IMR-90 (cell line): Measurements from ENCODE around the gene RAB1B.

Source experiments
- BHLHE40 ChIP-seq: fragments of 150-350 bp; IDR thresholded peaks from 2 replicates; pipeline ENCODE4 v1.6.1; 2016; ENCODE audit warnings: mild to moderate bottlenecking, low read depth, low read length
- MAFK ChIP-seq: IDR thresholded peaks from 2 replicates; pipeline ENCODE4 v1.6.1; 2012; ENCODE audit warnings: low read depth, low read length, improper control_type of control experiment
- MAZ ChIP-seq: IDR thresholded peaks from 2 replicates; pipeline ENCODE4 v1.6.1; 2012; ENCODE audit warnings: low read depth, mild to moderate bottlenecking, low read length, improper control_type of control experiment, moderate library complexity, borderline replicate concordance
- POLR2A ChIP-seq: IDR thresholded peaks from 2 replicates; pipeline ENCODE4 v1.6.1; 2012; ENCODE audit warnings: mild to moderate bottlenecking, low read depth, low read length
- RCOR1 ChIP-seq: IDR thresholded peaks from 2 replicates; pipeline ENCODE4 v1.6.1; 2012; ENCODE audit warnings: mild to moderate bottlenecking, low read length, improper control_type of control experiment; ENCODE audit not compliant: insufficient replicate concordance
- RFX5 ChIP-seq: IDR thresholded peaks from 2 replicates; pipeline ENCODE4 v1.8.0; 2012; ENCODE audit warnings: low read depth, mild to moderate bottlenecking, low read length, moderate library complexity
- SMC3 ChIP-seq: fragments of 150-350 bp; IDR thresholded peaks from 2 replicates; pipeline ENCODE4 v1.6.1; 2016; ENCODE audit warnings: low read depth, mild to moderate bottlenecking, antibody characterized with exemption, low read length, moderate library complexity
- TF ChIP-seq, protein P1 (sequence below): conservative IDR thresholded peaks from 2 replicates; pipeline ENCODE4 v1.5.1; 2012; ENCODE audit warnings: mild to moderate bottlenecking, low read depth, low read length, improper control_type of control experiment
- TF ChIP-seq, protein P2 (sequence below): fragments of 150-350 bp; IDR thresholded peaks from 2 replicates; pipeline ENCODE4 v1.6.1; 2017; ENCODE audit warnings: mild to moderate bottlenecking, antibody characterized with exemption, low read length, low read depth

DNA sequence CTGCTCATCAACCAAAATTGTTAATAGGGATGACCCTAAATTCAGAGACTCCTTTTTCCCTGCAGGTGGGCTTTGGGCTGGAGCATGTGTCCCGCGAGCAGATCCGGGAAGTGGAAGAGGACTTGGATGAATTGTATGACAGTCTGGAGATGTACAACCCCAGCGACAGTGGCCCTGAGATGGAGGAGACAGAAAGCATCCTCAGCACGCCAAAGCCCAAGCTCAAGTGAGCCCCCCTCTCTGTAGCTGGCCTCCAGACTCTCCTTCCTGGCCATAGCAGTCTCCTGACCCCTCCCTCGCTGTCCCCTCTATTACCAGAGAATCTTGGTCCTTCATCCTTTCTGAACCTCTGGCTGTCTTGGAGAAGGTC is 47.9 kb upstream of the RAB1B start:
- TF ChIP-seq, protein P1, sequence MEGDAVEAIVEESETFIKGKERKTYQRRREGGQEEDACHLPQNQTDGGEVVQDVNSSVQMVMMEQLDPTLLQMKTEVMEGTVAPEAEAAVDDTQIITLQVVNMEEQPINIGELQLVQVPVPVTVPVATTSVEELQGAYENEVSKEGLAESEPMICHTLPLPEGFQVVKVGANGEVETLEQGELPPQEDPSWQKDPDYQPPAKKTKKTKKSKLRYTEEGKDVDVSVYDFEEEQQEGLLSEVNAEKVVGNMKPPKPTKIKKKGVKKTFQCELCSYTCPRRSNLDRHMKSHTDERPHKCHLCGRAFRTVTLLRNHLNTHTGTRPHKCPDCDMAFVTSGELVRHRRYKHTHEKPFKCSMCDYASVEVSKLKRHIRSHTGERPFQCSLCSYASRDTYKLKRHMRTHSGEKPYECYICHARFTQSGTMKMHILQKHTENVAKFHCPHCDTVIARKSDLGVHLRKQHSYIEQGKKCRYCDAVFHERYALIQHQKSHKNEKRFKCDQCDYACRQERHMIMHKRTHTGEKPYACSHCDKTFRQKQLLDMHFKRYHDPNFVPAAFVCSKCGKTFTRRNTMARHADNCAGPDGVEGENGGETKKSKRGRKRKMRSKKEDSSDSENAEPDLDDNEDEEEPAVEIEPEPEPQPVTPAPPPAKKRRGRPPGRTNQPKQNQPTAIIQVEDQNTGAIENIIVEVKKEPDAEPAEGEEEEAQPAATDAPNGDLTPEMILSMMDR = no peak
- no peak for TF ChIP-seq BHLHE40
- no peak for TF ChIP-seq POLR2A
- TF ChIP-seq SMC3 = no peak
- no peak for TF ChIP-seq MAZ
- TF ChIP-seq, protein P2, sequence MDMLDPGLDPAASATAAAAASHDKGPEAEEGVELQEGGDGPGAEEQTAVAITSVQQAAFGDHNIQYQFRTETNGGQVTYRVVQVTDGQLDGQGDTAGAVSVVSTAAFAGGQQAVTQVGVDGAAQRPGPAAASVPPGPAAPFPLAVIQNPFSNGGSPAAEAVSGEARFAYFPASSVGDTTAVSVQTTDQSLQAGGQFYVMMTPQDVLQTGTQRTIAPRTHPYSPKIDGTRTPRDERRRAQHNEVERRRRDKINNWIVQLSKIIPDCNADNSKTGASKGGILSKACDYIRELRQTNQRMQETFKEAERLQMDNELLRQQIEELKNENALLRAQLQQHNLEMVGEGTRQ = no peak
- TF ChIP-seq RCOR1 = no peak
- TF ChIP-seq RFX5 = no peak
- no peak for TF ChIP-seq MAFK
